ENCODE measurements around the gene CNTN4.

DNA sequence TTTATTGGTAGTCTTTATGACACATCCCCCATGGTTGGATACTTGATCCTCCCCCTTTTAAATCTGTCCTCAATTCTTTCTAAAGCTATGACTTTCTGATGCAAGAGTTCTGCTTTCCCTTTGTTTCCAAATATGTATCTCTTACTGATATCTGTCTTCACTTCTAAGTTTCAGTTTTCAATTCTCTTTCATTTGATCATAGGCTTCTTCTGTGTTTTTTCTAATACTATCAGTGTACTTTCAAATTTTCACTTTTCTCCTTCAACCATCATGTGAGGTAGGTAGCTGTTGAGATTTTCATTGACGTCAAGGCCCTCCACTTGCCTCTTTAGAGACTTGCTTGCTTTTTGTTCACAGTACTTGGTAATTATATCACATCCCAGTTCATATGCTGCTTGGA, 436.5 kb downstream of the CNTN4 start:
- no peak for TF ChIP-seq POLR2A (IDR thresholded peaks at IDR 0.05)
- TF ChIP-seq CTCF (IDR thresholded peaks at IDR 0.05), result no peak
